AG08396 (cell line): ENCODE data around the gene MYL5.
"Not testable (repeated sequence)": the region's sequence is repeated elsewhere in the genome, so short reads cannot be mapped to it uniquely, and the experiment has no call there.

Experiments used
- DNase-seq: peaks from one replicate; pipeline ENCODE4 v3.0.0; 2012; ENCODE audit warnings: low spot score, mixed read lengths

MYL5 gene

GRCh38 chr4:705278-706082 lies 31.1 kb downstream of the MYL5 start, which contains the start of gene PCGF3:
TSS of gene PCGF3 (plus strand) at chr4:705832. CDS start at chr4:733681, 27,849 bp downstream.
- peak; percentile 100 for DNase-seq

GRCh38 chr4:706083-706633 lies 31.8 kb downstream of the MYL5 start:
- not testable (repeated sequence) for DNase-seq

DNA sequence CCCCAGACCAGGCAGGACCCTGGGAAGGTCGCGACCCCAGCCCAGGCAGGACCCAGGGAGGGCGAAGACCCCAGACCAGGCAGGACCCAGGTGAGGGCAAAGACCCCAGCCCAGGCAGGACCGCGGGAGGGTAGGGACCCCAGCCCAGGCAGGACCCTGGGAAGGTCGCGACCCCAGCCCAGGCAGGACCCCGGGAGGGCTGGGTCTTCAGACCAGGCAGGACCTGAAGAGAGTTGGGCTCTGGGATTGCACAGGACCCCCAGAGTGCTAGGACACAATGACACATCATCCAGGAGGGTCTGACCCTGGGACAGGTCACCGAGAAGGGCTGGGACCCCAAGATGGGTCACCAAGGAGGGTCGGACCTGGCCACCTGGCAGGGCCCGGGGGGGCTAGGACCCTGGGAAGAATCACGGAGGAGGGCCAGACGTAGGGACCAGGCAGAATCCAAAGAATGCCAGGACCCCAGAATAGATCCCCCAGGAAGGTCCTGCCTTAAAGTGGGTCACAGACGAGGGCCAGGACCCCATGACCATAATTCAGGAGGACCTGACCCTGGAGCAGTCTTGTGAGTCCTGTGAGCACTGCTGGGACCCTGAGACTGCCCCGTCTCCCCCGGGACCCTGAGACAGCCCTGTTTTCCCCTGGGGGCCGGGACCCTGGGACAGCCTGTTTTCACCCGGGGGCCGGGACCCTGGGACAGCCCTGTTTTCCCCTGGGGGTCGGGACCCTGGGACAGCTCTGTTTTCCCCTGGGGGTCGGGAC lies 32.7 kb downstream of the MYL5 start:
- DNase-seq, result no peak

GRCh38 chr4:707929-708630 lies 33.7 kb downstream of the MYL5 start:
- no peak for DNase-seq

DNA sequence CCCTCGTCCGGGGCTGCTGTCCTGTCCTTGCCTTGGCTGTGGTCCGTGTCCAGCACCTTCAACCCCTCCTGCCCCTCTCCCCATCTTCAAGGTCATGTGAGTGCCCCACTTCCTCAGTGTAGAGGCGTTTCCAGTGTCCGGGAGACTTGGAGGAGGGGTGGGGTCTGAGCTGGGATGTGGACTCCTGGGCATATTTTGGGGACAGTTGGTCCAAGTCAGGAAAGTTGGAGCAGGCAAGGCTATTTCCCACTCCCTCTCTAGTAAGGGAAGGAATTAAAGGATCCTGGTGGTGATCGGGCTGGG lies 34.2 kb downstream of the MYL5 start:
- DNase-seq, result no peak

DNA sequence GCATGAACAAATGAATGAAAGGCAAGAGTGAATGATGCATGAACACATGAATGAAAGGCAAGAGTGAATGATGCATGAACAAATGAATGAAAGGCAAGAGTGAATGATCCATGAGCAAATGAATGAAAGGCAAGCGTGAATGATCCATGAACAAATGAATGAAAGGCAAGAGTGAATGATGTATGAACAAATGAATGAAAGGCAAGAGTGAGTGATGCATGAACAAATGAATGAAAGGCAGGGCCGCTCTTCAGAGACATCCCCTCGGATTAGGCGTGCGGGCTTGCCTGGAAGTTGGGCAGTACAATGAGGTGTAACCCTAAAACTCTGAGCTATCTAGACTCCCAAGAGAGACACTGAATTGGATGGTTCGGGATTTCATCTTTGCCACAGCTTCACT lies 35.0 kb downstream of the MYL5 start:
- DNase-seq, result no peak

GRCh38 chr4:710116-710515 lies 35.8 kb downstream of the MYL5 start:
- no peak for DNase-seq

- no peak for DNase-seq
Observed at GRCh38 chr4:710916-711315, 36.6 kb downstream of the MYL5 start.

- no peak for DNase-seq
Observed at GRCh38 chr4:712093-712492, 37.8 kb downstream of the MYL5 start.

DNA sequence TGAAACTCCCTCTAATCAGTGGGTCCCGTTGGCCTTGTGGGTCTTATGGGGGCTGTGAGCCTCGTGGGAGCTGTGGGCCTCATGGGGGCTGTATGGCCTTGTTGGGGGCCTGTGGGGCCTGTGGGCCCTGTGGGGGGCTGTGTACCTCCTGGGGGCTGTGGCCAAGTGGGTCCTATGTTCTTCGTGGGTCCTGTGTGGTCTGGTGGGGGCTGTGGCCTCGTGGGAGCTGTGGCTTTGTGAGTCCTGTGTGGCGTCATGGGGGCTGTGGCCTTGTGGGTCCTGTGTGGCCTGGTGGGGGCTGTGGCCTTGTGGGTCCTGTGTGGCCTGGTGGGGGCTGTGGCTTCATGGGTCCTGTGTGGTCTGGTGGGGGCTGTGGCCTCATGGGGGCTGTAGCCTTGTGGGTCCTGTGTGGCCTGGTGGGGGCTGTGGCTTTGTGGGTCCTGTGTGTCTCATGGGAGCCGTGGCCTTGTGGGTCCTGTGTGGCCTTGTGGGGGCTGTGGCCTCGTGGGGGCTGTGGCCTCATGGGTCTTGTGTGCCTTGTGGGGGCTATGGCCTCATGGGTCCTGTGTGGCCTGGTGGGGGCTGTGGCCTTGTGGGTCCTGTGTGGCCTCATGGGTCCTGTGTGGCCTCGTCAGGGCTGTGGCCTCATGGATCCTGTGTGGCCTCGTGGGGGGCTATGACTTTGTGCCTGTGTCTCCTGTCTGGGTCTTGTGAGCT lies 38.7 kb downstream of the MYL5 start:
- DNase-seq, result no peak

GRCh38 chr4:714087-714486 lies 39.7 kb downstream of the MYL5 start:
- DNase-seq, result no peak

DNA sequence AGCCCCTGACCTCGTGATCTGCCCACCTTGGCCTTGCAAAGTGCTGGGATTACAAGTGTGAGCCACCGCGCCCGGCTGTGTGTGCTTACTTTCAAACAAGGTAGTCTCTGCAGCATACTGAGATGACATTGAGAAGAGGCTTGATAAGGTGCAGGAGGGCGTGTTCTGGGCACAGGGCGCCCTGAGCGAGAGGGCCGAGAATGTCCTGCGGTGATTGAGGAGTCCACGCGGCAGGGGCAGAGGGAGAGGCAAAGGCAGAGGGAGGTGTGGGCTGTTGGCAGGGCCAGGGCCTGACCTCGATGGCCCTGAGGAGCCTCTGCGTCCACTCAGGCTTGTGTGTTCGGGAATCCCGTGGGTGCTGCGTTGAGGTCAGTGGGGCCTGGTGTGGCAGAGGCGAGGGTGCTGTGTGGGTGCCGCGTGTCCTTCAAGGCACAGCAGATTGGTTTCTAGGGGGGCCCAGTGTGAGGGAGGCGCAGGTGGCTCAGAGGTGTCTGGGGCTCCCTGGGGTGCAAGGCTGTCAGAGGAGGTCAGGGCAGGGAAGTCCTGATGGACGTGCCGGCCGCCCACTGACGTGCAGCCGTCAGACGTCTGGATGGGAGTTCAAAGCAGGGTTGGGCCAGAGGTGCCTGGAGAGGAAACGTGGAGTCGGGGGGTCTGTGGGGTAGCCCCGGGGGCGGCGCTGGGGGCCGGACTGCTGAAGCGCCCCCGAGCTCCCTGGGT lies 43.4 kb downstream of the MYL5 start:
- no peak for DNase-seq

- no peak for DNase-seq
Observed at GRCh38 chr4:718460-718859, 44.1 kb downstream of the MYL5 start.

DNA sequence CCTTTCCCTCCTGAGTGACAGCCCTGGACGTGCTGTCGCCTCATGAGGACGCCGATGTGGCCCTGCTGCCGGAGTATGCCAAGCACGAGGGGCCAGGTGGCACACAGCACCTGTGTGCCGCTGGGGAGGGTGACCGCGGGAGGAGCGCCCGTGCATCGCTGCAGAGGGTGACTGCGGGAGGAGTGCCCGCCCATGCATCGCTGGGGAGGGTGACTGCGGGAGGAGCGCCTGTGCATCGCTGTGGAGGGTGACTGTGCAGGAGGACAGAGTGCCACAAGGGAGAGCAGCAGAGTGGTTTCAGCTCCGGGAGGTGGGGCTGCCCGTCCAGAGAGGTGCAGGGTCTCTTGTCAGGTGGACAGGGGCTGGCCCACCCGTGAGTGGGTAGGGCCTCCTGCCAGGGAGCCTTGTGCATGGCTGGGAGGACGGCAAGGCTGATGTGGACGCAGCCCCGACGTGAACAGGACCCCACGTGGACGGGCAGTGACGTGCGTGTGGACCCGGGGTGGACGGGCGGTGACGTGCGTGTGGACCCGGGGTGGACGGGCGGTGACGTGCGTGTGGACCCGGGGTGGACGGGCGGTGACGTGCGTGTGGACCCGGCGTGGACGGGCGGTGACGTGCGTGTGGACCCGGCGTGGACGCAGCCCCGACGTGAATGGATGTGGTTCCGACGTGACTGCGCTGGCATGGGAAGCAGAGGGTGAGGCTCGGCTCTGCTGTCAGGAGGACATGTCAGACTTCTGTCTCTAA lies 45.9 kb downstream of the MYL5 start:
- DNase-seq, result no peak

GRCh38 chr4:721261-722168 lies 47.2 kb downstream of the MYL5 start:
- peak; percentile 43 for DNase-seq

DNA sequence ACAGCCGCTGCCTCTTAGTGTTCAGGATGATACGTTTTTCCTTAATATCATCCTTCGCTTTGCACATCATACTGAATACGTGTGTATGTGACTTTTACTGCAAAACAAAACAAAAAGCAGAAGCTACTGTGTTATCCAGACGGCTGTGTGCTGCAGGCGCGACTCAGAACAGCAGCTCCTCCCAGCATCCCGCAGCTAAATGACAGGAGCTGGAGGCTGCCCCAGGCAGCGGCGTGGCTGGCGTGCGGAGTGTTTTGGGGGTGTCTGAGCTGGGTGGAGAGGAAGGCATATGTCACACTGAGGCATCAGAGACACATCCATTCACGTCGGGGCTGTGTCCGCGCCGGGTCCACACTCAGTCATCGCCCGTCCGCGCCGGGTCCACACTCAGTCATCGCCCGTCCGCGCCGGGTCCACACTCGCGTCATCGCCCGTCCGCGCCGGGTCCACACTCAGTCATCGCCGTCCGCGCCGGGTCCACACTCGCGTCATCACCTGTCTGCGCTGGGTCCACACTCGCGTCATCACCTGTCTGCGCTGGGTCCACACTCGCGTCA lies 47.9 kb downstream of the MYL5 start:
- no peak for DNase-seq

DNA sequence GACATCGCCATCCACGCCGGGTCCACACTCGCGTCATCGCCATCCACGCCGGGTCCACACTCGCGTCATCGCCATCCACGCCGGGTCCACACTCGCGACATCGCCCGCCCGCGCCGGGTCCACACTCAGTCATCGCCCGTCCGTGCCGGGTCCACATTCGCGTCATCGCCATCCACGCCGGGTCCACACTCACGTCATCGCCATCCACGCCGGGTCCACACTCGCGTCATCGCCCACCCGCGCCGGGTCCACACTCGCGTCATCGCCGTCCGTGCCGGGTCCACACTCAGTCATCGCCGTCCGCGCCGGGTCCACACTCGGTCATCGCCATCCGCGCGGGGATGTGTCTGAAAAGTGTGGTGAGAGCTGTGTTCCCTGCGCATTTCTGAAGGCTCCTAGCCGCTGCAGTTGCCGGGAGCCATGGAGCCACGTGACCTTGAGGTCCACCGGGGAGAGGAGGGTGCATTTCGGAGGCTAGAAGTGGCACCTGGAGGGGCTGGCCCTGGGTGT lies 48.6 kb downstream of the MYL5 start:
- DNase-seq, result no peak

DNA sequence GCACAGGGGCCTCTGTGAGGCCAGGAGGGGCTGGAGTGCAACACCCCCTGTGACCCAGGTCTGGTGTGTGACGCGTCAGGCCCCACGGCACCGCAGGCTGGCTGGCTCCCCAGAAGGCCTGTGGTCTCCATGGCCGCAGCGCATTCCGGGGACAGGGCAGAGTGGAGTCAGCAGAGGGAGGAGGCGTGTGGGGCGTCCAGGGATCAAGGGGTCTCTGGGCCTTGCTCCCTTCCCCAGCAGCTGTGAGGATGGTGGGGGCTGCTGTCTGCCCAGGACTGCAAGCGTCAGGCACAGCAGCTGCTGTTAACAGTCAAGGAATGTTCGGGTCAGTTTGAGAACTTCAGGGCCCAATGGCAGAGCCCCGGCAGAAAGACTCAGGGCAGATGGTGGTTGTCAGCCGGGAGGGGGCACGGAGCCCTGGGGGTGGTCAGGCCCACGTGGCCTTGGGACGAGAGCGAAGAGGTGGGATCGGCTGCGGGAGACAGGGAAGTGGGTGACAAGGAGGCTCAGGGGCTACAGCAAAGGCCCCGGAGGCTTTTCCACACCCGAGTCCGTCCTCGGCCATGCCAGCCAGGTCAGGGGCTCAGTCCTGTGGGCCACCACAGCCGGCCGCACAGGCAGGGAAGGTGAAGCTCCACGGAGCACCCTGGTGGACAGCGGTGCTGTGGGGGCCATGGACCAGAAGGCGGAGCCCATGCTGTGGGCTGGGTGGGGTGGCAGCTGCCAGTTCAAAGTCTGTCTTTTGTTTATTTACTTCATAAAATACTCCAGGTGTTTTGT lies 49.6 kb downstream of the MYL5 start:
- no peak for DNase-seq
